Dendritic cell treated with granulocyte-macrophage colony-stimulating factor and Interleukin-4, amounts not matched to agents 40 ng/mL and 50 ng/mL, for 4 days (primary cell): ENCODE results near the gene GRID2.
"Not testable (repeated sequence)": the region's sequence is repeated elsewhere in the genome, so short reads cannot be mapped to it uniquely, and the experiment has no call there.

Source experiments
- H3K27ac Mint-ChIP-seq: one replicate; pipeline ENCODE4 v1.8.0; 2022; ENCODE audit warnings: mild to moderate bottlenecking, mixed read lengths
- H3K27me3 Mint-ChIP-seq: one replicate; pipeline ENCODE4 v1.8.0; 2022; ENCODE audit warnings: mild to moderate bottlenecking, mixed read lengths
- H3K36me3 Mint-ChIP-seq: one replicate; pipeline ENCODE4 v1.8.0; 2022; ENCODE audit warnings: low read depth, mixed read lengths
- H3K4me1 Mint-ChIP-seq: one replicate; pipeline ENCODE4 v1.8.0; 2022; ENCODE audit warnings: low read depth, mixed read lengths
- H3K4me3 Mint-ChIP-seq: one replicate; pipeline ENCODE4 v1.8.0; 2022; ENCODE audit warnings: mild to moderate bottlenecking, moderate library complexity, mixed read lengths
- H3K9me3 Mint-ChIP-seq: one replicate; pipeline ENCODE4 v1.8.0; 2022; ENCODE audit warnings: mixed read lengths
- intact Hi-C: fragments of 100-400 bp; cut with micrococcal nuclease; formaldehyde crosslinking; loops from one replicate; pipeline ENCODE4 v1.15.0; 2022

Gene GRID2

GRCh38 chr4:93334003-93334402, 1030.2 kb downstream of the GRID2 start:
- intact Hi-C loops = no loop called here
- Mint-ChIP-seq H3K27ac (no peak overlapping the region), H3K36me3 (no peaks in the 10 kb centered on the region), H3K4me1 (no peaks in the 10 kb centered on the region), H3K27me3 (no peaks in the 10 kb centered on the region), H3K9me3 (no peaks in the 10 kb centered on the region), H3K4me3 (no peak overlapping the region)

- H3K27ac Mint-ChIP-seq = no peak overlapping the region
- H3K4me3 Mint-ChIP-seq = no peak overlapping the region
- H3K9me3 Mint-ChIP-seq = no peaks in the 10 kb centered on the region
- intact Hi-C loops = no loop called here
- H3K4me1 Mint-ChIP-seq = no peaks in the 10 kb centered on the region
- no peaks in the 10 kb centered on the region for H3K27me3 Mint-ChIP-seq
- H3K36me3 Mint-ChIP-seq = no peaks in the 10 kb centered on the region
These were observed 1033.4 kb downstream of the GRID2 start for GRCh38 chr4:93337196-93337595.

DNA sequence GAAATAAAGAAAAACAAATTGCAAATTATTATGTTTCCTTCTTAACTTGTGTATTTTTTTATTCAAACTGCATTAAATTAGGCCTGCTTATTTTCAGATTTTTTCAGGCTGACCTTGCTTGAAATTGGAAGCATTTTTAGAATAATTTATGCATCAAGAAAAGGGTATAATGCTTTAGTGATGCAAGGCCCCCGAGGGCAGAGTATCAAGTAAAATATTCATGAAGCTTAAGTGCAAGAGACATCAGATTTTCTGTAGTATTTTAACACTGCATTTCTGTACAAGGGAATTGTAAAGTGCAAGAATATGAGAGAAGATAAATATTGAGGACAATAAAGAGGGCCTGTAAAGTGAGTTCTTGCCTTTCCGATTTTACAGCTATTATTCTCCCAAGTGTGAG, 1039.0 kb downstream of the GRID2 start:
- no peaks in the 10 kb centered on the region for H3K36me3 Mint-ChIP-seq
- no peaks in the 10 kb centered on the region for H3K4me1 Mint-ChIP-seq
- intact Hi-C loops = no loop called here
- H3K4me3 Mint-ChIP-seq = no peak overlapping the region
- H3K27ac Mint-ChIP-seq = no peak overlapping the region
- H3K9me3 Mint-ChIP-seq = no peaks in the 10 kb centered on the region
- H3K27me3 Mint-ChIP-seq = no peaks in the 10 kb centered on the region

GRCh38 chr4:93346840-93347239, 1043.1 kb downstream of the GRID2 start:
- no peaks in the 10 kb centered on the region for H3K4me1 Mint-ChIP-seq
- no peaks in the 10 kb centered on the region for H3K27me3 Mint-ChIP-seq
- H3K4me3 Mint-ChIP-seq = no peak overlapping the region
- no peak overlapping the region for H3K27ac Mint-ChIP-seq
- intact Hi-C loops = no loop called here
- H3K36me3 Mint-ChIP-seq = no peaks in the 10 kb centered on the region
- peaks cover 15% of the 10 kb centered on the region for H3K9me3 Mint-ChIP-seq

DNA sequence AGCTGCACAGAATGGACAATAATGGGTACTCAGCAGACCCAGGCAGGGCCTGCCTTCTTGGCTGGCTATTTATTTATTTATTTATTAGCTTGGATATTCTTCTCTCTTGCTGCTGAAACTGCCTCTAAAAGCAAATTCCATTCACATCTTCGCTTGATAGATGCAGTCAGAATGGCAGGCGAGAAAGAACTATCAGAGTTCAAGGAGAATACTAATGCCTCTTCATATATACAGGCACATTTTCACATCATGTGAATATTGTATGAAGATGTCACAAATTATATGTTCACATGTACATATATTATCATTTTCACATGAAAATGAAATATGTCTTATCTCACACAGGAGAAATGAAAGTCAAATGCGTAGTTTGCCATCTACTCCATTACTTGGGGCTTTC, 1045.1 kb downstream of the GRID2 start:
- H3K4me1 Mint-ChIP-seq = no peaks in the 10 kb centered on the region
- H3K27ac Mint-ChIP-seq = no peak overlapping the region
- no peaks in the 10 kb centered on the region for H3K36me3 Mint-ChIP-seq
- no peak overlapping the region for H3K4me3 Mint-ChIP-seq
- no peaks in the 10 kb centered on the region for H3K27me3 Mint-ChIP-seq
- intact Hi-C loops = no loop called here
- H3K9me3 Mint-ChIP-seq = peaks cover 15% of the 10 kb centered on the region

GRCh38 chr4:93351846-93352245, 1048.1 kb downstream of the GRID2 start:
- Mint-ChIP-seq H3K36me3 (no peaks in the 10 kb centered on the region), H3K9me3 (peaks cover 15% of the 10 kb centered on the region), H3K4me3 (no peak overlapping the region), H3K27ac (no peak overlapping the region), H3K27me3 (no peaks in the 10 kb centered on the region), H3K4me1 (no peaks in the 10 kb centered on the region)
- intact Hi-C loops = no loop called here

GRCh38 chr4:93355411-93355810, 1051.6 kb downstream of the GRID2 start:
- no peaks in the 10 kb centered on the region for H3K36me3 Mint-ChIP-seq
- H3K4me1 Mint-ChIP-seq = no peaks in the 10 kb centered on the region
- no peak overlapping the region for H3K27ac Mint-ChIP-seq
- intact Hi-C loops = no loop called here
- no peak overlapping the region for H3K4me3 Mint-ChIP-seq
- no peaks in the 10 kb centered on the region for H3K27me3 Mint-ChIP-seq
- H3K9me3 Mint-ChIP-seq = peaks cover 7% of the 10 kb centered on the region

- H3K4me3 Mint-ChIP-seq = no peak overlapping the region
- H3K36me3 Mint-ChIP-seq = no peaks in the 10 kb centered on the region
- H3K9me3 Mint-ChIP-seq = peaks cover 10% of the 10 kb centered on the region
- no peaks in the 10 kb centered on the region for H3K27me3 Mint-ChIP-seq
- no peak overlapping the region for H3K27ac Mint-ChIP-seq
- no peaks in the 10 kb centered on the region for H3K4me1 Mint-ChIP-seq
- intact Hi-C loops = no loop called here
These were observed 1055.8 kb downstream of the GRID2 start for GRCh38 chr4:93359586-93359985.

DNA sequence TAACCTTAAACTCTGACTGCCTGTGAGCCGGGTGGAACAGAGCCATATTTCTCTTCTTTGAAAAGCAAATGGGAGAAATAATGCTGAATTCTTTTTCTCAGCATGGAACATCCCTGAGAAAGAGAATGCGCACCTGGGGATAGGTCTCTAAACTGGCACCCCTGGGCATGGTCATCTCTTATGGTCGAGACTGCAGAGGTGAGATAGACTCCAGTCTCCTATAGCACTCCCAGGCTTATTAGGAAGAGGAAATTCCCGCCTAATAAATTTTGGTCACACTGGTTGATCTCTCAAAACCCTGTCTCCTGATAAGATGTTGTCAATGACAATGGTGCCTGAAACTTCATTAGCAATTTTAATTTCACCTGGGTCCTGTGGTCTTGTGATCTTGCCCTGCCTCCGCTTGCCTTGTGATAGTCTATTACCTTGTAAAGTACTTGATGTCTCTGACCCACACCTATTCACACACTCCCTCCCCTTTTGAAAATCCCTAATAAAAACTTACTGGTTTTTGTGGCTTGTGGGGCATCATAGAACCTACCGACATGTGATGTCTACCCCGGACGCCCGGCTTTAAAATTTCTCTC, 1062.5 kb downstream of the GRID2 start:
- intact Hi-C loops, H3K36me3 Mint-ChIP-seq, H3K27me3 Mint-ChIP-seq, H3K4me1 Mint-ChIP-seq, H3K27ac Mint-ChIP-seq, H3K4me3 Mint-ChIP-seq: not testable (repeated sequence)
- peaks cover 24% of the 10 kb centered on the region for H3K9me3 Mint-ChIP-seq

- no peaks in the 10 kb centered on the region for H3K36me3 Mint-ChIP-seq
- no peaks in the 10 kb centered on the region for H3K4me1 Mint-ChIP-seq
These were observed 1065.2 kb downstream of the GRID2 start for GRCh38 chr4:93368968-93369367.

GRCh38 chr4:93370256-93370655, 1066.5 kb downstream of the GRID2 start:
- Mint-ChIP-seq H3K4me1 (no peaks in the 10 kb centered on the region), H3K4me3 (no peak overlapping the region), H3K36me3 (no peaks in the 10 kb centered on the region), H3K27ac (no peak overlapping the region), H3K9me3 (peaks cover 8% of the 10 kb centered on the region), H3K27me3 (no peaks in the 10 kb centered on the region)
- intact Hi-C loops = no loop called here

More at GRCh38 chr4:93368968-93369367, 1065.2 kb downstream of the GRID2 start:
- no peaks in the 10 kb centered on the region for H3K27me3 Mint-ChIP-seq
- intact Hi-C loops = no loop called here
- peaks cover 16% of the 10 kb centered on the region for H3K9me3 Mint-ChIP-seq
- no peak overlapping the region for H3K27ac Mint-ChIP-seq
- H3K4me3 Mint-ChIP-seq = no peak overlapping the region

GRCh38 chr4:93373893-93374860, 1070.4 kb downstream of the GRID2 start:
- H3K4me1 Mint-ChIP-seq = no peaks in the 10 kb centered on the region
- no peaks in the 10 kb centered on the region for H3K27me3 Mint-ChIP-seq
- H3K36me3 Mint-ChIP-seq = no peaks in the 10 kb centered on the region
- intact Hi-C loops = no loop called here
- no peak overlapping the region for H3K4me3 Mint-ChIP-seq
- no peak overlapping the region for H3K27ac Mint-ChIP-seq
- peaks cover 10% of the 10 kb centered on the region for H3K9me3 Mint-ChIP-seq

GRCh38 chr4:93384241-93384640, 1080.5 kb downstream of the GRID2 start:
- Mint-ChIP-seq H3K27me3 (no peaks in the 10 kb centered on the region), H3K4me1 (no peaks in the 10 kb centered on the region), H3K36me3 (no peaks in the 10 kb centered on the region), H3K27ac (no peak overlapping the region), H3K9me3 (peaks cover 17% of the 10 kb centered on the region), H3K4me3 (no peak overlapping the region)
- intact Hi-C loops = no loop called here

GRCh38 chr4:93384887-93385286, 1081.1 kb downstream of the GRID2 start:
- no peak overlapping the region for H3K27ac Mint-ChIP-seq
- H3K4me1 Mint-ChIP-seq = no peaks in the 10 kb centered on the region
- intact Hi-C loops = no loop called here
- no peaks in the 10 kb centered on the region for H3K36me3 Mint-ChIP-seq
- H3K4me3 Mint-ChIP-seq = no peak overlapping the region
- peaks cover 19% of the 10 kb centered on the region for H3K9me3 Mint-ChIP-seq
- H3K27me3 Mint-ChIP-seq = no peaks in the 10 kb centered on the region
